NT2/D1 (cell line): ENCODE data around the gene C3AR1.

Experiments
- SUZ12 ChIP-seq: IDR thresholded peaks from 2 replicates; pipeline ENCODE4 v1.6.1; 2011; ENCODE audit not compliant: insufficient read length, insufficient read depth; ENCODE audit errors: extremely low read depth
- YY1 ChIP-seq: IDR thresholded peaks from 2 replicates; pipeline ENCODE4 v1.6.1; 2011; ENCODE audit not compliant: insufficient read length, insufficient read depth
- ZNF274 ChIP-seq: IDR thresholded peaks from 2 replicates; pipeline ENCODE4 v1.6.1; 2011; ENCODE audit warnings: mild to moderate bottlenecking, low read depth, low read length

- TF ChIP-seq ZNF274 (no peak), SUZ12 (no peak), YY1 (no peak)
Observed at GRCh38 chr12:8048906-8049305, 17.3 kb downstream of the C3AR1 start.
